ENCODE results near the gene SHBG.

GRCh38 chr17:7674934-7675333 lies 45.0 kb downstream of the SHBG start:
- TF ChIP-seq, protein P1, sequence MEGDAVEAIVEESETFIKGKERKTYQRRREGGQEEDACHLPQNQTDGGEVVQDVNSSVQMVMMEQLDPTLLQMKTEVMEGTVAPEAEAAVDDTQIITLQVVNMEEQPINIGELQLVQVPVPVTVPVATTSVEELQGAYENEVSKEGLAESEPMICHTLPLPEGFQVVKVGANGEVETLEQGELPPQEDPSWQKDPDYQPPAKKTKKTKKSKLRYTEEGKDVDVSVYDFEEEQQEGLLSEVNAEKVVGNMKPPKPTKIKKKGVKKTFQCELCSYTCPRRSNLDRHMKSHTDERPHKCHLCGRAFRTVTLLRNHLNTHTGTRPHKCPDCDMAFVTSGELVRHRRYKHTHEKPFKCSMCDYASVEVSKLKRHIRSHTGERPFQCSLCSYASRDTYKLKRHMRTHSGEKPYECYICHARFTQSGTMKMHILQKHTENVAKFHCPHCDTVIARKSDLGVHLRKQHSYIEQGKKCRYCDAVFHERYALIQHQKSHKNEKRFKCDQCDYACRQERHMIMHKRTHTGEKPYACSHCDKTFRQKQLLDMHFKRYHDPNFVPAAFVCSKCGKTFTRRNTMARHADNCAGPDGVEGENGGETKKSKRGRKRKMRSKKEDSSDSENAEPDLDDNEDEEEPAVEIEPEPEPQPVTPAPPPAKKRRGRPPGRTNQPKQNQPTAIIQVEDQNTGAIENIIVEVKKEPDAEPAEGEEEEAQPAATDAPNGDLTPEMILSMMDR (IDR thresholded peaks at IDR 0.05): no peak
- TF ChIP-seq POLR2A (IDR thresholded peaks at IDR 0.05): no peak

Data from esophagus squamous epithelium (tissue), 4 donors.